H54 (cell line): ENCODE measurements around the gene DDX52.

Source experiments
- DNase-seq: peaks from one replicate; pipeline ENCODE4 v3.0.0; 2011; ENCODE audit warnings: low spot score, mixed read lengths; ENCODE audit not compliant: insufficient read length
- FAIRE-seq: peaks from 3 replicates; lab custom pipeline; 2011; peaks lifted over from hg19 to GRCh38; lab: Jason Lieb, UNC
- POLR2A ChIP-seq: IDR thresholded peaks from 2 replicates; pipeline ENCODE4 v1.6.1; 2011; ENCODE audit warnings: low read depth, mild to moderate bottlenecking, low read length

The DDX52 gene

GRCh38 chr17:37592291-37592690, 51.0 kb downstream of the DDX52 start:
- TF ChIP-seq POLR2A: no peak
- FAIRE-seq: no peak
- no peak for DNase-seq

- FAIRE-seq: no peak
- DNase-seq: no peak
- no peak for TF ChIP-seq POLR2A
Measured at GRCh38 chr17:37585066-37585465, 58.2 kb downstream of the DDX52 start.

- TF ChIP-seq POLR2A: no peak
- FAIRE-seq (no peak), DNase-seq (no peak)
Measured at GRCh38 chr17:37576281-37576680, 67.0 kb downstream of the DDX52 start.

GRCh38 chr17:37574427-37574826, 68.8 kb downstream of the DDX52 start:
- no peak for TF ChIP-seq POLR2A
- DNase-seq (no peak), FAIRE-seq (no peak)

GRCh38 chr17:37571674-37572073, 71.6 kb downstream of the DDX52 start:
- FAIRE-seq (no peak), DNase-seq (no peak)
- TF ChIP-seq POLR2A: no peak

GRCh38 chr17:37570527-37571093, 72.6 kb downstream of the DDX52 start:
- FAIRE-seq (no peak), DNase-seq (peak; percentile 90)
- no peak for TF ChIP-seq POLR2A

GRCh38 chr17:37568350-37569053, 74.7 kb downstream of the DDX52 start:
- no peak for TF ChIP-seq POLR2A

GRCh38 chr17:37567538-37567937, 75.7 kb downstream of the DDX52 start:
- DNase-seq (no peak), FAIRE-seq (no peak)
- TF ChIP-seq POLR2A: no peak

More at GRCh38 chr17:37568350-37569053, 74.7 kb downstream of the DDX52 start:
- FAIRE-seq (no peak), DNase-seq (no peak)

- DNase-seq: no peak
- FAIRE-seq: no peak
- TF ChIP-seq POLR2A: no peak
Measured at GRCh38 chr17:37567137-37567536, 76.1 kb downstream of the DDX52 start.

GRCh38 chr17:37564252-37564651, 79.0 kb downstream of the DDX52 start:
- TF ChIP-seq POLR2A: no peak
- DNase-seq: no peak
- no peak for FAIRE-seq

- no peak for TF ChIP-seq POLR2A
- FAIRE-seq: no peak
- no peak for DNase-seq
Measured at GRCh38 chr17:37562016-37562745, 81.1 kb downstream of the DDX52 start.
